ENCODE measurements around the gene LEF1.
"Not testable (repeated sequence)": the region's sequence is repeated elsewhere in the genome, so short reads cannot be mapped to it uniquely, and the experiment has no call there.

Gene LEF1

DNA sequence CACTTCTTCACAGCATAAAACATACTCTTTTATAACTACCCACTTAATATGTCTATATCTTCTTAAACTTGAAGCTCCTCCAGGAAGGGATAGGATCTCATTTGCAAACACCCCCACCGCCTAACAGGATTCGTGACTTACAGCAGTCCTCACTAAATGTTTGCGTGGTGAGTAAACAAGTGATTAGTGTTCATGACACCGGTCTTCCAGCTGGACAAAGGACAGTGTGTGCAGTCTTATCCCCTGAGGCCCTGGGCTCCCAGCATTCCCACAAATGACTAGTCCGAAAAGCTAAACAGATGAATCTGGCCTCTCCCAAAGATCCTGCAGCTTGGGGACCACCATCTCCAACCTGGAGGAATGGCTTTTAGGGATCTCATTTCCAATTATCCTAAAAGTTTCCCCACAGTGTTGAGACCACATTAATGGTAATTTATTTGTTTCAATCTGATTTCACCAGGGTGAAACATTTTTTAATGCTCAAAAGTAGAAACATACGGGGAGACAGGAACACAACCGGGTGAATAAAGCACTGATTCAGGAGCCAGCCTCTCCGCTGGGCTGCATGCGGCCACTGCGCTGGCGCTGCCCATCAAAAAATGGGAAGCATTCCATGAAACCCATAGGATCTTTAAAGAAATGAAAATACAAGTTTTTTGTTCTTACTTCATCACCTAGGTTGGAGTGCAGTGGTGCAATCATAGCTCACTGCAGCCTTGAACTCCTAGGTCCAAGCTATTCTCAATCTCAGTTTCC is 109.9 kb downstream of the LEF1 start:
- peak; percentile 32 for DNase-seq (ENCODE audit: low read depth)

DNA sequence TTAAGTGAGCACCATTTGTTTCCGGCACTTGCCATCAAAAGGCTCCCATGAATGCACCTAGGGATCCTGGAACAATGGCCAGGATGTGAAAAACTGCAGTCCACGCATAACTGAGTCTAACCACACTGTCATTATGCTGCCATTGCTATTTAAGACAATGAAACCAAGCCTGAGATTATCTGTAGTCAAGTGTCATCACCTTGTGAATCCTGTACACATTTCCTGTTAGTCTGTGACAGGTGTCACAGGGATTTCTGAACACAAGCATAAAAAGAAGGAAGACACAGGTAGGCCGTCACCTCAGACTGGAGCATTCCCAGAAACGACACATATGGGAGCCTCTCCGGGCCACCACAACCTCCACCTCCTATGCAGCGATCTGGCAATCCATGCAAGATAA is 112.3 kb downstream of the LEF1 start:
- no peak for DNase-seq (ENCODE audit: low read depth)

DNA sequence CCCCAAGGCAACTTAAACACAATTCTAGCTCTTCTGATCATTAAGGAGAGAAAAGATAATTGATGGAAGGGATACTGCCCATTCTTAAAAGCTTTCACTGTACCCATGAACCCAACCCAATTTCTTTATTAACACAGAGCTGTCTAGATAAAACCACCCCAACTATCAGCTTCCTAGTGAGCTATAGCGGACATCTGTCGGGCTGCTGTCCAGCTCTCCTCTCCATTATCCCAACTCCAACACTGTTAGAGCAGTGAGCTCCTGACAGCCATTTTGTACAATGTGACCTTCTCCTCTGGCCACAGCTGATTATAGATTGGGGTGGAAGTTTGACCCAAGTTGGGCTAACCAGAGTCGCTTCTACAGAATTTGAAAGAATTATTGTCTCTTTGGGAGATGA is 112.9 kb downstream of the LEF1 start:
- DNase-seq (ENCODE audit: low read depth): no peak

DNA sequence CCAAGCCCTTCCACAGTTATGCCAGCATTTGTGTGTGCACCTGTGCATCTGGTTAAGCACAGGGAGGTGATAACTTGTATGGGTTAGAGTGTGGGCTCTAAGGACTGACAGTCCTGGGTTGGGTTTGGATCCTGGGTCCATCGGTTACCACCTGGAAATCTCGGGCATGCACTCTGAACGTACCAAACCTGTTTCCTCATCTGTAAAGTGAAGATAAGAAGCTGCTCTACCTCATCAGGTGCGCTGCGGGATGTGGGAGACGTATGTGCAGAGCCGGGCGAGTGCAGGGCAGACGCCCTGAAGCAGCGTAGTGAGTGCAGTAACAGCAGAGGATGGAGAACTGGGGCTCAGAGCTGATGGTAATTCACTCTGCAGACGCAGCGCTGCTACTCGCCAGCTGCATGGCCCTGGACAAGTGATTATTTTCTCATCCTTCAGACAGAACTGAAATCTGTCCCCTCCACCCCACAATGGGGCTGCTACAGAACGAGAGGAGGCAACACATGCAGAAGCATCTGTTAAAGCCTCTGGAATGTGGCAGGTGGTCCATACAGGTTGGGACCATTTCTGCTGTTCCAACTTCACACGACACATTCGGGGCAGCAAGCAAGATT is 114.6 kb downstream of the LEF1 start:
- no peak for DNase-seq (ENCODE audit: low read depth)

DNA sequence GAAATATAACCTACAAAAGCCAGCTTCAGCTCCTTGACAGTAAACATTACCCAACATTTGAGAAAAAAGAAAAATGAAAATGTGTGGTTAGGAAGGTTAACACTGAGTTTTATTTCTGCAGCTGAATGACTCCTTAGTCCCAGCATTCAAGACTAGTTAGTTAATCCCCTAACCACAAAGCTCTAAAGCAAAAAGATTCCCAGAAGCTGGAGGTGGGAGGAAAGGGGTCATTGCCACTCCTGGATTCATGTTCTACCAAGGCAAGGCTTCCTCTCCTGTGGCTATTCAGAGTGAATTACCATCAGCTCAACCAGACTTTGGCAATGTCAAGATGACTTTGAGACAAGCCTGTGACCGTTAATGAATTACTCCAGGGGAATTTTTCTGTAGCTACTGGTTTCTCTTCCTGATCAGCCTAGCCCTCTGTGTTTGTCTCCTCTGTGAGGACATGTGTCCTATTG is 115.5 kb downstream of the LEF1 start:
- DNase-seq (ENCODE audit: low read depth): peak; percentile 68

DNA sequence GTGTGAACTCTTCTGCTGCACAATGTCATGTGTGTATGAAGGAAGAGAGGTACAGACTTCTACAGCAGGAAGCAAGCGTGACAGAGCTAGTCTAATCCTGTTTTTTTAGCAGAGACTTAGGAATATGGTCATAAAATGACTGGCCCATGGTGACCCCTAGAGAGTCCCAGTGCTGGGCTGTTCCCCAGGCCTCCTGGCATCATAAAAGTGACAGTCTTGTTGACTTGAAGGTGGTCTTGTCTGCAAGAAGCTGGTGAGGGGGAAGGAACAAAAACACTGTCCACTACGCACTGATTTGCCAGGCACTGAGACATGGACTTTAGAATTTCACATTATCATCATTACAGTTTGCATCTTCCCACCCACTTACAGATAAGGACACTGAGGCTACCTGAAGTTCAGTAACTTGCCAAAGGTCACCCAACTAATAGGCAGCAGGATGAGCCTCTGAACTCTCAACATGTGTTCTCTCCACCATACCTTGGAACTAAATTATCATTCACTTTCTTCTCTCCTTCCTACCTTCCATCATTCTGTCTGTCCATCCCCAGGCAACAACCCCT is 116.1 kb downstream of the LEF1 start:
- no peak for DNase-seq (ENCODE audit: low read depth)

DNA sequence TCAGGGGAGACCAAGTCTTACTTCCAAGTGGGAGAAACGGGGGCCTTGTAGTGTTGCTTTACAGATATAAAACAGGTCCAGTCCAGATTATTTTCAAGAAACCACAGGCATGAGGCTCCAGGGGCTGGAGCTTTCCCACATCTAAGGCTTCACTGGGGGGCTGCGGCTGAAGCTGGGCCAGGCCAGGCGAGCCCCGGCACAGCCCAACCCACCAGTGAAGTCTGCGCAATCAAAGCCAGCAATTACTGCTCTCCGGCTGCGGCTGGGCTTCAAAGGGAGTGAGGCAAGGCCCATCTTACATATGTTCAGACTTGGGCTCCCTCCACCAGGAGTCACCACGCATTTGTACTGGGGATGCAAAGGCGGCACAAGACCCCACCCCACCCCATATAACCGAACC is 117.4 kb downstream of the LEF1 start:
- DNase-seq (ENCODE audit: low read depth): peak; percentile 75

DNA sequence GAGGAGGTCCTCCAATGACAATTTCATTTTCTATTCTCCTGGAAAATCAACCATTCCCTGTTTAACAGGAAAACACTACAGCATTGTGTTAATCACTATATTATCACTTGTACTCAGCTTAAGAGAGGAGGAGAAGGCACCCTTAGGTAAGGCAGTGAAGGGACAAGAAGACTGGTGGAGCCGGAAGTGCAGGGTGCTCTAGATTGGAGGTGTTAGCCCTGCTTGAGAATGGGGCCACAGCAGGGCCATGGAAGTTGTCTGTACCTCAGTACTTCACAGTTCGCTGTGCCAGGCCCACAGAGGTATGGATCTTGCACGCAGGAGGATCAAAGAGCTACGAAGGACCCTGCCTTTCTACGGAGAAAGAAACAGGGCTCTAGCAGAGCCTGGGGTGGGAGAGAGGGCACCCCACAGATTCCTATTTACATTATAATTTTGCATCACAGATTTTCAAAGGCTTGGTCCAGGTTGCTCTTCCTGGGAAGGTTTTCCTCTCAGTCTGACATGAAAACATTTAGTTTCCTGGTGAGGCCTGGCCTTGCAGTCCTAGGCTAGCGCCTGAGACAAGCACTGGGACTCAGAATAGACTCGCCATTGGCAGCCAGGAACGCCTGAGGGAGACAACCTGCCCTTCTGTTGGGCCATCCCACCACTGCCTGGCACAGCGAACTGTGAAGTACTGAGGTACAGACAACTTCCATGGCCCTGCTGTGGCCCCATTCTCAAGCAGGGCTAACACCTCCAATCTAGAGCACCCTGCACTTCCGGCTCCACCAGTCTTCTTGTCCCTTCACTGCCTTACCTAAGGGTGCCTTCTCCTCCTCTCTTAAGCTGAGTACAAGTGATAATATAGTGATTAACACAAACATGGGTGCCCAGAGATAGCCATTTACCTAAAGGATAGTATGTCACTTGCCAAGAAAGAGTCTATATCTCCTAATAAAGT is 118.3 kb downstream of the LEF1 start:
- DNase-seq (ENCODE audit: low read depth): not testable (repeated sequence)

DNA sequence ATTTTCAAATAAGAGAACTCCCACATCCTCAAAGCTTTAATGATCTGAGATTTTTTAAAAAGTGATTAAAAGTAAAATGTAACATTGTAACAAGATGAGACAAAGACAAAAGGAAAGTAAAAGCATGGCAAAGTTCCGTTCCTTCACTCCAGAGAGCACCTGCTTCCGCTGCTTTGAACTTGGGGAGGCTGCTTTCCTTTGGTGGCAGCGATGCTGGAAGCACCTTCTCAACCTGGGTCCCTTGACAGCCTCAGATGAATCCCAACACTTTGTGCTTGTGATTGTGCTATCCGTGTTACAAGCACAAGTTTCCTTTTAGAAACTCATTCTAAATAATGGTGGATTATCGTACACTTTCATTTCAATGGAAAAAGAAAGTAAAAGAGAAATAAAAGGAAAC is 119.3 kb downstream of the LEF1 start:
- no peak for DNase-seq (ENCODE audit: low read depth)

DNA sequence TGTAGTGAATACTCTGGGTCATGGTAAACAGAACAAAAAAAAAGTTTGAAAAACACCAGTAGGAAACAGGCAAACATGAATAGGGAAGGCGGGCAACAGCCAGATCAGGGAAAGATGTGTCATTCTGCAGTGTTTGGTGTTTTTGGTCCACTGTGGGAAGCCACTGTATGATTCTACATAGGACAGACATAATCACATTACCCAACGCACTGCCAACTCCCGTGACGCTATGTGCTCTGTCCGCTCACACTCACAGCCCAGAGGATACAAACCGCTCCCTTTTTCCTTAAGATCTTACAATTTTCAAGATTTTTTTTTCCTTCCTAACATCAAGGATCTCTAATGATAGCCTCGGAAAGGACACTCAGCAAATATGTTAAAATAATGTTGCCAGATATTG is 119.7 kb downstream of the LEF1 start:
- DNase-seq (ENCODE audit: low read depth): no peak

DNA sequence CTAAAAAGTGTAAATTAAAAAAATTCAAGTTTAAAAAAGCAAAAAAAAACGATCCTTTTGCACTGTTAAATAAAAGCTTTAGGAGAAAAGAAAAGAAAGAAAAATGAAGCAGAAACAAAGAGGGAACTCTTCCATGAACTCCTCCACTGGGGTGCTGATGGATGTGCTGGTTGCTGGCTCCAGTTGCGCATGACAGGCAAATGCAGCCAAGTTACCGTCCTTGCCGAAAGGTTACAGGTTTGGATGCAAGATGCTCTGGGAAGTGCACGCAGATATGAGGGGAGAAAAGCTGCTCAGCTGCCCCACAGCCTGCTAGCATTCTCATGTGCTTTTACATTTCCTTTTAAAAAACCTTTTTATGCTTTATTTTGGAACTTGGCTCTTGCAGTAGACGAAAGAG is 120.6 kb downstream of the LEF1 start:
- DNase-seq (ENCODE audit: low read depth): no peak

DNA sequence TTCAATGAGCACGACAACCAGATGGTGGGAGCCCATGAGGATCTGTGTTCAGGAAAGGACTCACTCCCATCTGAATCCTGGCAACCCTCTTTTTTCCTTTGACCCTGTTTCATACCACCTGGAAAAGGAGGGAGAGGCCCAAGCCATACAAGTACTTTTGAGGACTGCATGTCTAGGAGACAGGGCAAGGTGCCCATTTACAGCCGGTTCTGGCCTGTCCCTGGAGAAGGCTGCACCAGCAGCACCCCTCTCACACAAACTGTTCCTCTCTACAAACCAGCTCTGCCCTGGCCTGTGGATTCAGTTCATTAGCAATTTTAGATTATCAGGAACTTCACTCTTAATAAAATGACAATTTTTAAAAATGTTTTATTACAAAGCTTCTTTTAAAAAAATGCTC is 121.5 kb downstream of the LEF1 start:
- DNase-seq (ENCODE audit: low read depth): no peak

DNA sequence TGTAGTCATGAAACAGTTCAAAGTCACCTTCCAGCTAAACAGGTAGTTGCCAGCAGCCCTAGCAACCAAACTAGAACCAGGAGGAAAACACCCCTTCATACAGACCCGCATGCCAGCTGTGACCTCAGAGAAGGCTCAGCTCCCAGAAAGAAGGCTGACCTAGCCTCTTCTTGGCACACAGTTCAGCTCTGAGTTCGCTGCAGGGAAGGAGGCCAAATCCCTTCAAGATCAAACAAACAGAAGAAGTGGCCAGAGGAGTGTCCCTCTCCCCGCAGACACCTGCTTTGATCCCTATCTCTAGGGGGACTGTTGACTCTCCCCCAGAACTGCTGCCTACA is 123.1 kb downstream of the LEF1 start:
- DNase-seq (ENCODE audit: low read depth): no peak

DNA sequence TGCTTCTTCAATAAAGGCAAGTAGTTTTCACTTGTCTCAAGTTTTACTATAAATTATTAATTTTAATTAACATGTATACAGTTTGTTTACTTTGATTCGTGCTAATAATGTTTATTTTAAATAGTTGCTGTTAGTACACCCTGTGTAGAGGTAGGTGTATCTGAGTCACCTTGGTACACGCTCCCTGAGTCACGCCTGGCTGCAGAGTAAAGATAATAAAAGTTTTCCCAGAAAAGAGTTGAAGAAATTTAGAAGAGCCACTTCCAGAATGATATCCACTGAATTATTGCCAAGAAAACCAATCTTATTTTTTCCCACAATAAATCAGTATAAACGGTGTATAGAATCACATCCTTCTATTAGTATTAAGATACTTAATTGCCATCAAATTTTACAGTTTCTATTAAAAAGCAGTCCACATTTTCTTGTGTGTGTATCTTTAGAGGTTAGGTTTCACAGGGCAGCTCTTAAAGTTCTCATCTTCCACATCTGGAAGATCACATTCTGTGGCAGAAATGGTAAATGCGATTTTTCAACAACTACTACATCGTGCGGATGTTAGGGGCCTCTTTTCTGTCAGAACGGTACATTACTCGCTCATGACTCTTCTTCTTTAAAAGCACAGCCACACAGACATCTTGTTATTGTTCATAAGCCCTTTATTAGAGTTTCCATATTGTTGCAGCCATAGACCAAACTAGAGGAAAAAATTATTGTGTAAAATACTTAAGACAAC is 123.6 kb downstream of the LEF1 start:
- no peak for DNase-seq (ENCODE audit: low read depth)

DNA sequence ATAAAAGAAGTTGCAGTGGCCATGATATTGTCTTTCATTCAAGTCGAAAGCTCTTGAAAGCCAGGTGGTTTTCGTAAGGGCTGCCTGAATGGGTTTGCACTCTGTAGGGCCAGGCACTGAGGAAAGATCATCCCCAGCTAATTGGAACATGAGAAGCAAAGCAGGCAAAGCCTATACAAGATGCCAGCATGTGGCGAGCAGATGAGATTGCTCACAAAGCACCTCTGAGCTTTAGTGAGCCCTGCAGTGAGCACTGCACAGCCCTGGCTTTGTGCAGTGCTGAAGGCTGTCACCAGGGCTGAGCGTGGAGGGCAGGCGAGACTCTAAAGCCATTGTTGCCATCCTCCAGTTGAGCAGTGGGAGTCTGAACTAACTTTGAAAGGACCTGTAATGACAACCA is 125.2 kb downstream of the LEF1 start:
- no peak for DNase-seq (ENCODE audit: low read depth)

DNA sequence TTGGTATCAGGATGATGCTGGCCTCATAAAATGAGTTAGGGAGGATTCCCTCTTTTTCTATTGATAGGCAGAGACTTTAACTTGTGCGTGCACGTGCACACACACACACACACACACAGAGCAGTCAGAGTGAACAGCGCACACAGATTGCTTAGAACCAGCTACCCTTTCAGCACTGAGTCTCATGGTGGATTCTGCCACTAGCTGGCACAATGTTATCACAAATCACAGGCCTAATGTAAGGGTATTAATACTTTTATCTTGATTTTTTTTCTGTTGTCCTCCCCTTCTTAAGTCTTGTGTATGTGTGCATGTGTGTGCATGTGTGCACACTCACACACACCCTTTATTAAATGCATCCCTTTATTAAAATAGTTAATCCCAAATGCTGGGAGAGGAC is 125.8 kb downstream of the LEF1 start:
- DNase-seq (ENCODE audit: low read depth): no peak

DNA sequence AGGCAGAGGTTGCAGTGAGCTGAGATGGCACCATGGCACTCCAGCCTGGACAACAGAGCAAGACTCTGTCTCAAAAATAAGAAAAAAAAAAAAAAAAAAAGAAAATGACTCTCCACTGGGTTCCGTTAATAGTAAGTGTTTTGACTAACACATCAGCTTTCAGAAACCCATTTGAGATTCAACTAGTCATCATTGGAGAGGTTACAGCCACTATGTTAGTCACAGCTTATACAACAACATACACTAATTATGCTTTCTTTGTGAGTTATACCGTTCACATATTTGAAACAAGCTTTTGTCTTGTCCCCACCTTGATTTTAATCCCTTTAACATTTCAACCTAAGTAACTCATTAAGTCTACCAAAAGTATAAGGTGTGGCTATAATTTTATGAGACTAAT is 130.8 kb downstream of the LEF1 start:
- no peak for DNase-seq (ENCODE audit: low read depth)

DNA sequence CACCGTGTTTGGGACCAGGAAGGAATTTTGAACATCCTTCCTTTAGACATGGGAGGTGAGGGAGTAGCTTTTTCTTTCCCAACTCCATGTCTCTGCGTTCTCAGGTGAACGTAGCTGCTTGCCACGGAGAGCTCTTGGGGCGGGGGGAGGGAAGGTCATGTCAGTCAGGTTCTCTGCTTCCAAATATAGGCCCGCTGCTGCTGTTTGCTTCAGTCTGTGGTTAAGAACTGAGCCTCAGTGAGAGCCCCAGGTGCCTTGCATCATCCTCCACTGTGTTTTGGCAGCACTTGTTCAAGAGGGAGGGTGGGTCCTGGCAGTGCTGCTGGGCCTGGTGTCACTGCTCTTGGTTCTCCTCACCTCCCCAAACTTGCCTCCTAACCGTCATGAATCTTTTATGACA is 132.5 kb downstream of the LEF1 start:
- DNase-seq (ENCODE audit: low read depth): no peak

DNA sequence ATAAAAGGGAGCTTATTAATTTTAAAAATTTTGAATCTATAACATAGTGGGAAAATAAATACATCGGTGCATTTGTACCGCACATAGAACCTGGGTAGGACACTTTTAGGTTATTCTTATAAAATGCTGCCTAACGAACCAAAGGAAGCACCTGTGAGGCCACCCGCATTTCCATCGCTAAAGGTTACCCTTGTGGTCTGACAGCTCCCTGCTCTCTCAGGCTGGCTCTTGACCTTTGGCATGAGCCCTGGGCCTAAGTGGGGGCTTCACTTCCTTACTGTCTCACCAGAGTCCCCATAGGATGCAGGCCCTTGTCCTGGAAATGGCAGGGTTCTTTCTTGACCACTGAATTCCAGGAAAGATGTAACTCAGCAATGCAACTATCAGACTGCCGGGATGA is 133.0 kb downstream of the LEF1 start:
- no peak for DNase-seq (ENCODE audit: low read depth)

DNA sequence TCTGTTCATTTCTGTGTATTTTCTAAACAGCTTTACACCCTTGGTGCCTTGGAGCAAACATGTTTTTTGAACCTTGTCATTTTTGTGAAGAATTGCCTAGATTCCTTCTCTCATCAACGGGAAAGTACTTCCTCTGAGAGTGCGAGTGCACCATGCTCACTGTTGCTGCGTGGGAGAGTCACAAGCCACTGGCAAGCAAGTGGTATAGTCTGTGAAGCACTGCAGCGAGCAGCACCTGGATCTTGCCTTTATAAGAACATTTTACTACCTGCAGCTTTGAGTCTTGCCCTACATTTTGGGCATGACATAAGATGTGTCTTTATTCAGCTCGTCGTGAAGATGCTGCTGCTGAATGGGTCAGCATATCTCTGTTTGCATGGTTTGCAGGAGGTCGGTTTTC is 134.2 kb downstream of the LEF1 start:
- DNase-seq (ENCODE audit: low read depth): no peak

DNA sequence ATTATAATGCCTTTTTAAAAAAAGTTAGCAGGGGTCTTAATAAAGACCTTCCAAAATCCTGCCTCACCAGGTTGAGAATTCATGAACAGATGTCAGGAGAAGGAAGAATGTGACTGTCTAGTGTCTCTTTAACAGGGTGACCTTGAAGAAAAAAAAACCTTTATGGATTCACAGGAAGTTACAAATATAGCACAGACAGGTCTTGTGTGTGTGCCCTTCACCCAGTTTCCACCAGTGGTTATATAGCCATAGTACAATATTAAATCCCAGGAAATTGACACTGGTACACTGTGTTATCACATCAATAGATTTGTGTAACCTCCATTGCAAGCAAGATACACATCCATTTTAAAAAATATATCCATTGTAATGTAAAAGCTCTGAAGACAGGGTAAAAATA is 135.4 kb downstream of the LEF1 start:
- no peak for DNase-seq (ENCODE audit: low read depth)
